OCI-LY7 (cell line): ENCODE data around the gene ABCB1.

Experiments used
- EZH2phosphoT487 ChIP-seq: fragments of 200-600 bp; sonication (generic); IDR thresholded peaks from 2 replicates; pipeline ENCODE4 v1.6.1; 2018; ENCODE audit warnings: low read depth, borderline replicate concordance, mild to moderate bottlenecking, mixed run types, antibody characterized with exemption, low read length, moderate library complexity, mixed read lengths
- TF ChIP-seq, protein P1 (sequence below): fragments of 200-600 bp; sonication (generic); conservative IDR thresholded peaks from 2 replicates; pipeline ENCODE4 v1.5.1; 2014; ENCODE audit warnings: mild to moderate bottlenecking, antibody characterized with exemption, low read length, moderate library complexity, mixed read lengths

DNA sequence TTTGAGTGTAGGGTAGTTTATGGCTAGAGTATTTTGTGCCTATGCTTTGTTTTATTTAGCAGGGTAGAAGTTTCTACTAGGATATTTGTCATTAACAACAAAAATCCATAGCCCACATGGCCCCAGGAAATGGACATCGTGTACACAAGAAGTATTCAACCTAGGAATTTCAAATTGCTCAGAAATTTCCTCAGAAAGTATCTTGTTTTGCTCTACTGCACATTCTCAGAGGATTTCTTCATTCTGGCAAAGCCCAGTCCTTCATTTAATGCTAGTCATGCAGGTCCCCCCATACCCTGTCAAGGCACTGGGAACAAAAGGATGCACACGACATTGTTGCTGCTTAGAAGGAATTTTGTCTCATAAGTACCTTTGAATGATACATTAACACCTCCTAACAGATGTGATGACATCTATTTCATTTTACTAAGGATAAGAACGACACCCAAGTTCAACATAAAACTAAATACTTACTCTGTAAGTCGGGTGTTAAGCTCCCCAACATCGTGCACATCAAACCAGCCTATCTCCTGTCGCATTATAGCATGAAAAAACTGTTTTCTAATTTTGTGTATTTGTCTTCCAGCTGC lies 34.3 kb downstream of the ABCB1 start:
- TF ChIP-seq, protein P1, sequence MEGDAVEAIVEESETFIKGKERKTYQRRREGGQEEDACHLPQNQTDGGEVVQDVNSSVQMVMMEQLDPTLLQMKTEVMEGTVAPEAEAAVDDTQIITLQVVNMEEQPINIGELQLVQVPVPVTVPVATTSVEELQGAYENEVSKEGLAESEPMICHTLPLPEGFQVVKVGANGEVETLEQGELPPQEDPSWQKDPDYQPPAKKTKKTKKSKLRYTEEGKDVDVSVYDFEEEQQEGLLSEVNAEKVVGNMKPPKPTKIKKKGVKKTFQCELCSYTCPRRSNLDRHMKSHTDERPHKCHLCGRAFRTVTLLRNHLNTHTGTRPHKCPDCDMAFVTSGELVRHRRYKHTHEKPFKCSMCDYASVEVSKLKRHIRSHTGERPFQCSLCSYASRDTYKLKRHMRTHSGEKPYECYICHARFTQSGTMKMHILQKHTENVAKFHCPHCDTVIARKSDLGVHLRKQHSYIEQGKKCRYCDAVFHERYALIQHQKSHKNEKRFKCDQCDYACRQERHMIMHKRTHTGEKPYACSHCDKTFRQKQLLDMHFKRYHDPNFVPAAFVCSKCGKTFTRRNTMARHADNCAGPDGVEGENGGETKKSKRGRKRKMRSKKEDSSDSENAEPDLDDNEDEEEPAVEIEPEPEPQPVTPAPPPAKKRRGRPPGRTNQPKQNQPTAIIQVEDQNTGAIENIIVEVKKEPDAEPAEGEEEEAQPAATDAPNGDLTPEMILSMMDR: no peak
- TF ChIP-seq EZH2phosphoT487: no peak
